HG03558 (cell line): Measurements from ENCODE around the gene NLN.
"Not testable (repeated sequence)": the region's sequence is repeated elsewhere in the genome, so short reads cannot be mapped to it uniquely, and the experiment has no call there.

Experiments used
- ATAC-seq: cut with Tn5 transposase; IDR thresholded peaks from one replicate; pipeline ENCODE4 v1.9.1; 2021; ENCODE audit warnings: moderate number of reproducible peaks; ENCODE audit not compliant: unreplicated experiment; ENCODE audit errors: extremely low read depth

The NLN gene

DNA sequence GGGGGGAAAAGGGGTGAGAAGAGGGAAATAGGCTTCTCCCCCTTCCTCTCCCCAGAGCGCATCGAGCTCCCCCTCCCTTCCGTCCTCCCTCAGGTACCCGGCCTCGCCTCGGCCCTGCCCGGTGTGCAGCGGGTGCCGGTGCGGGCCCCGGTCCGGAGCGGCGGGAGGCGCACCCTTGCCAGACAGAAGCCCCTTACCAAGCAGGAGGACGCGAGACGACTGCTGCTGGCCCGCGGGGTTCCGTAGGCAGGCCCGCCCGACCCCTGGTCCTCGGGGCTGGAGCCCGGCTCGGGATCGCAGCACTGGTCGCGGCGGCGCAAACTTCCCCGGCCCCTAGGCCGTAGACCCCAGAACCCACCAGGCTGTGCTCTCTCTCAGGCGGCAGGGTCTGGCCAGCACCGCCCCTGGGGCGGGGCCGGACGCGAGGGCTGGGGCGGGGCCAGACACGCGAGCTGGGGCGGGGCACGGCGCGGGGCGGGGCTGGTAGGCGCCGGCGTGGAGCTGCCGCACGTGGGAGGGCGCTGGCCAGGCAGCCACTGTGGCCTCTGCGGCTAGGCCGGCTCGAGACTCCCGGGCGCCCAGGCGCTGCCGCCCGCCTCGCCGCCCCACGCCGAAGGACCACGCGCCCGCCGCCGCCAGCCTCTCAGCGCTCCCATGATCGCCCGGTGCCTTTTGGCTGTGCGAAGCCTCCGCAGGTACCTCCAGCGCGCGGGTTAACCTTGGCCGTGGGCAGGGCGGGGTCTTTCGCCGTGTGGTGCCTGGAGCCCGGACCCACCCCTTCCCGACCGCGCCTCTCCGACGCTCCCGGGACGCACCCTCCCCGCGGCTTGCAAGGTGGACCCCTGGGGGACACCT is at the start of gene NLN, which contains the start of gene SGTB:
NLN (plus strand) TSS at position 486 of the 855 bp plus-strand sequence; CDS start at position 655, 169 bp downstream.
SGTB (minus strand) TSS at position 390 of the 855 bp plus-strand sequence. CDS start 1,302 bp downstream, outside the sequence.
- peak; percentile 61 for ATAC-seq

GRCh38 chr5:65672796-65673195 is 49.2 kb upstream of the NLN start:
- no peak for ATAC-seq

GRCh38 chr5:65674749-65675148 is 47.3 kb upstream of the NLN start:
- no peak for ATAC-seq

DNA sequence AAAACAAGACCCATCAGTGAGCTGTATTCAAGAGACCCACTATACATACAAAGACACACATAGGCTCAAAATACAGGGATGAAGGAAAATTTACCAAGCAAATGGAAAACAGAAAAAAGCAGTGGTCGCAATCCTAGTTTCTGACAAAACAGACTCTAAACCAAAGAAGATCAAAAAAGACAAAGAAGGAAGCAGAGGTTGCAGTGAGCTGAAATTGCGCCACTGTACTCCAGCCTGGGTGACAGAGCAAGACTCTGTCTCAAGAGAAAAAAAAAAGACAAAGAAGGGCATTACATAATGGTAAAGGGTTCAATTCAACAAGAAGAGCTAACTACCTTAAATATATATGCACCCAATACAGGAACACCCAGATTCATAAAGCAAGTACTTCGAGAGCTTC is 45.9 kb upstream of the NLN start:
- ATAC-seq: not testable (repeated sequence)

DNA sequence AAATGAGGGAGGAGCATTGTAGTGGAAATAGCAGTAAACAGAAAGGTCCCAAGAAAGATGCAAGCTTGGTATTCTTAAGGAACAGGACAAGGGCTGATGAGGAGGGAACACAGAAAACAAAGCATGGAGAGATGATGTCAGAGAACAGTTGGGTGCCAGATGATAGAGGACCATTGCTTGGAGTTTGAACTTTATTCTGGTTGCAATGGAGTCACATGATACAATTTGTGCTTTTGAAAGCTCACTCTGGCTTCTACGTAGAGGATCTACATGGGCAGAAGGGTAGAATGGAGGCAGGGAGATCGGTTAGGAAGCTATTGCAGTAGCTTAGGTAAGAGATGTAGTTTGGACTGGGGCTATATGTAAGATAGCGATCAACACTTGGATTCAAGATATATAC is 39.9 kb upstream of the NLN start:
- no peak for ATAC-seq

DNA sequence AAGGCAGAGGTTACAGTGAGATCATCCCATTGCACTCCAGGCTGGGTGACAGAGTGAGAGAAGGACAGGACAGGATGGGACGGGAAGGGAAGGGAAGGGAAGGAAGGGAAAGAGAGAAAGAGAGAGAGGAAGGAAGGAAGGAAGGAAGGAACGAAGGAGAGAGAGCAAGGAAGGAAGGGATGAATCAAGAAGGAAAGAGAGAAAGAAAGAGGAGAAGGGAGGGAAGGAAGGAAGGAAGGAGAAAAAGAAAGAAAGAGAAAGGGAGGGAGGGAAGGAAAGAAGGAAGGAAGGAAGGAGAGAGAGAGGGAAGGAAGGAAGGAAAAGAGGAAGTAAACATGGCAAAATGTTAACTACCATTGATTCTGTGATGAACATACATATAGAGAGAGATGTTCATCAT is 28.9 kb upstream of the NLN start:
- no peak for ATAC-seq

DNA sequence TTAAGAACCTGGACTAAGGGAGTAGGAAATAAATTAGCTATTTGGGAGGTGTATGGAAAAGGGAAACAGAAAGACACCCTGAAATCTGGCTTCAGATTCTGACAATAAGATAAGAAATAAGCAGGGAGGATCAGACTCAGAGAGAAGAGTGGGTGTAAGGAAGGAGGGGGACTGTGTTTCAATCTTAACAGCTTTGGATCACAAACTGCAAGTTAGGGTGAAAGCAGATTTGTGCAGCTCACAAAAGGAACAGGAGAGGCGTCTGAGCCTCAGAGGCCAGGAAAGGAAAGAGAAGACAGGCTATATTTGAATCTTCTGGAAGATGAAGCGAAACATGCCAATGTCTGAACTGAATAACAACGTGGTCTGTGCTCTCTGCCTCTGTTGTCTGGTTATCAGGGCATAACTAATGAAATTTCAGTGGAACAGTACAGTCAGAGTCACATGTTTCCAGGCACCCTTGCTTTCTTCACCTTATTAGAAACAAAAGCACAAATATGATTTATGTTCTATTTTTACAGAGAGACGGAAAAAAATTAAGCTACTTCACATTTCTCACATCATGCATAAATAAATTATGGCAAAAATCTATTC is 26.7 kb upstream of the NLN start:
- ATAC-seq: no peak

DNA sequence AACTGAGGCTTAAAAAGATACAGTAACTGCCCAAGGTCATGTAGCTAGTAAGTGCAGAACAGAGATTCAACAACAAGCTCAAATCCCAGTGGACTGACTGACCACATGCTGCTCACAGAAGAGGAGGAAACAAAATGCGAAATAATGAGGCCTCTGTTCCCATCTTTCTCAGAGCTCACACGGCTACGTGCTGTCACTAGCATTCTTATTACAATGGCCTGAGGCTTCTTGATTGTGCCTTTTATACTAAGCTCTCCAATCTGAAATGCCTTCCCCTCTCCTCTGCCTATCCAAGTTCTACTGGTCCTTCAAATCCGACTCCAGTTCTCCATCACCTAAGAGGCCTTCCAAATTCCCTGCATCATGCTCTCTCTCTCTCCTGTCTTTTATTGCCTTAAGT is 26.1 kb upstream of the NLN start:
- no peak for ATAC-seq

DNA sequence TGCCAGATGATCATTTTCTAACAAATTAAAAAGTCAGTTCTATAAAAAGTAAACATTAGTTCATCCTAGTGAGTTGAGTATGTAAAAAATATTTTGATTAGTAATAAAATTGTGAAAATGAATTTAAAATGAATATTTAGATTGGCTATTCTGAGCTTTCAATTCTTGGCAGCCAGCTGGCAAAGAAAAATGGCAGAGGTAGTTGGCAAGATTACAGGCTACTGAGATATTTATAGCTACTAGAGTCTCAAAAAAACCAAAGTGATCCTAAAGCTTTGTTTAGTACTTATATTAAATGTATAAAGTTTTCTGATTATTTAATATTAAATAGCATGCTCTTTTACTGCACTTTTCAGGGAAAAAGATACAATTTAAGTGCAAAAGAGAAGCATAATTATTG is 25.1 kb upstream of the NLN start:
- ATAC-seq: no peak

GRCh38 chr5:65699338-65699737 is 22.7 kb upstream of the NLN start:
- ATAC-seq: no peak

DNA sequence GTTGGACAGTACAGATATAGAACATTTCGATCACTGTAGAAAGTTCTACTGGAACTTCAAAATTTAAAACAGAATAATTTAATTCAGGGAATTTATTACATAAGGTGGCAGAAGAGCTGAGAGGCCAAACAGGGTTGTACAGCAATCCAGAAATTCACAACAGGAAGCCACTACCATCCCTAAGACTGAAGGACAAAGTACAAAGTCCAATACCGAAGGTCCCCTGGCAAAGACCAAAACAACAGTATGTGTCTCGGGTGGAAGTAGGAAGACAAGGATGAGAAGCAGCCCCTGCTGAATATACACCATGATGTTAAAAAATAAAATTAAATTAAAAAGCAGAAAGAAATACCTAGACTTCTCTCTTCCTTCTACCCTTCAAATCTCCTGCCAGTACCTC is 20.0 kb upstream of the NLN start:
- no peak for ATAC-seq

DNA sequence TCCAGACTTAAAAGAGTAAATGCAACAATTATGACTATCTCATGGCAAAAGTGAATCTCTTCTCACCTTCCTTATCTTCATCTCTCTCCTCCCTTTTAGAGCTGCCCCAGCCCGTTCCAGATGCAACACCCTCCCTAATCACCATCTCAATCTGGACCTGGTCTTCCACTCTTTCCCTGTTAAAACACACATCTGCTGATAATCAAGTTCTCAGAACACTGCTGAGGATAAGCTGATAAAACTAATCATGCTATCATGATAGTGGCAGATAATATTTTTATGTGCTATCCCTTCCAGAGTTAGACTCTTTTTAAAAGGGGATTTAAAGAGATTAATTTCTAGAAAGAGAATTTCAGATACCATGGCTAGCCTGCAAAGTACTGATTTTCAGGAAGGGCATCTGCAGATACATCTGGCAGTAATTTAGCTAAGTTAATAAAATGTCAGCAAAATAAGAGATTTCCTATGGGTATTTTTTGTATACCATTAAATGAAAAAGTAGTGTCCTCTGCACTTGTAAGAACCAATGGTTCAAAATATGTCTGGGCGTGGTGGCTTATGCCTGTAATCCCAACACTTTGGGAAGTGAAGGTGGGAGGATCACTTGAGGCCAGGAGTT is 17.3 kb upstream of the NLN start:
- ATAC-seq: no peak

- no peak for ATAC-seq
These were observed 14.3 kb upstream of the NLN start for GRCh38 chr5:65707663-65708062.

- ATAC-seq: no peak
These were observed 13.9 kb upstream of the NLN start for GRCh38 chr5:65708145-65708544.

DNA sequence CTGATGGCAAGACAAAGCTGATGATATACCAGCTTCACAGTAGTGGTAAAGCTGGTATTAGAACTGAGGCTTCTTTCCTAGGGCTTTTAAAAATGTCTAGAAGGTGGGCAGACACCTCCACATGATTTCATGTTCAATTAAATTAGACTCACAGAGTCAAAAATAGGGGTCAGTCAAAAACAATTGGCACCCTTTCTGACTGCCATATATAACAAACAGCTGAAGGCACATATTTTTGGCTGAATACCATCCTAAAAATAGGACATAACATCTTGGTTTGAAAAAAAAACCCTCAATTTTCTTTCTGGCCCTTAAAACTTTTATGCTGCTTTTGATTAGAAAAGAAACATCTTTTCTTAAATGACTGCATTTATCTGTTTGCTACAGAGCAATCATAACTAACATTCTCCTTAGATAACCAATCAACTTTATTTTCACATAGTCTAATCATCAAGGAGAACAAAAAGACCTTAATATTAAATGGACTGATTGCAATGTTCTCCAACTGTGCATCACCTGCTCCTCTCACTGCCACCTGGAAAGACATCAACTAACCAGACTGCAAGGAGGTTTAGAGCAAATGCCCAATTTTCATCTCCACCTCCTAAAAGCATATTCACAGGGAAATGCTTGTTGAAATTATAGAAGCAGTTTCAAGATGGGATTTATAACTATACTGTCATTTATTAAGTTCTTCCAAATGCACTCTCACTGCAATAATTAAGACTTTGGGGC is 3.3 kb upstream of the NLN start:
- no peak for ATAC-seq

DNA sequence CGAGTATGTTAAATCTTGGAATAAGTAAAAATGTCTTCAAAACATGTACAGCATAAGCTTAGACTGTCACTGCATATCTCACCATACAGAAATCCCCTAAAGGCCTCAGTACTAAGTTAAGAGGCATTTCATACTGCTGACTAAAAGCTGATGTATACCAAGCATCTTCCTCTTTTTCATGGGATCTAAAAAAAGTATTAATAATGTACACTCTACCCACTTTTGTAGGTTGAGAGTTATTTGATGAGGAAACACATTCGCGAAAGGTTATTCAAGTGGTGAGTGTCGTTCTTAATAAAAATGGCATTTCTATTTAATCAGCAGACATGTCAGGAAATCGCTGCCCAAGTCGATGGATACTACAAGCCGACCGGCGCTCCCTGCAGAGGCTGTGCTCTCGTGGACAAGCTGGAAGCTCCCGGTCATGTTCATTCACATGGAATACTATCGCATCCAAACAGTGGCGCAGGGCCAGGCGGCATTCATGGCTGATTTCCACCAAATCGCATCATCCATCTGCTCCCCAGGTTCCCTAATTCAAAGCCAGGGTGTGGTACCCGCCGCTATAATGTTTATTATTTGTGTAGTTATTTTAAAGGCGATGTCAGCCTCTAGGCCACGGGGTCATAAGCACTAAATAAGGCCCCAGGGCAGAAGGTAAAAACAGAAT is 820 bp upstream of the NLN start:
- ATAC-seq: peak; percentile 26

- ATAC-seq: no peak
These were observed 784 bp downstream of the NLN start for GRCh38 chr5:65722575-65723403.

DNA sequence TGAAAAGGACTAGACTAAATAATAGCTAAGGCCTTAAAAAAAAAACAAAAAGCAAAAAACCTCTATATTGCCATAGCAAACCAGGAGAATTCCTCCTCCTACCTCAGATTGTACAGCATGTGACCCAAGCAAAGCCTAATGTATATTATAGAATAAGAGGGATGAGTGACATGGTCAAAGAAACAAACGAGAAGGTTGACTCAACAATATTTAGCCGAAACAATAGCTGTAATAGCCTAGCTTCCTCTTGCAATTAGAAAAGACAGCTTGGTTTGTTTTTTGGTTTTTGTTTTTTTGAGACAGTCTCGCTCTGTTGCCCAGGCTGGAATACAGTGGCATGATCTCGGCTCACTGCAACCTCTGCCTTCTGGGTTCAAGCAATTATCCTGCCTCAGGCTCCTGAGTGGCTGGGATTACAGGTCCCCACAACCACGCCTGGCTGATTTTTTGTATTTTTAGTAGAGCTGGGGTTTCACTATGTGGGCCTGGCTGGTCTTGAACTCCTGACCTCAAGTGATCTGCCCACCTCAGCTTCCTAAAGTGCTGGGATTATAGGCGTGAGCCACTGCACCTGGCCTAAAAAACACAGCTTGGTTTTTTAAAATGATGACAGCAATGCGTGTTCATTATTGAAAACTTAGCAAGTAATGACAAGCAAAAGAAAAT is 5.6 kb downstream of the NLN start:
- no peak for ATAC-seq

GRCh38 chr5:65728218-65728617 is 6.2 kb downstream of the NLN start:
- no peak for ATAC-seq
